ENCODE results near the gene ANKS1B. TPM values are rescaled to one million over a fixed set of nuclear protein-coding genes. Genes with fewer than 3 reads are reported as not detected.
"Not testable (repeated sequence)": the region's sequence is repeated elsewhere in the genome, so short reads cannot be mapped to it uniquely, and the experiment has no call there.

Gene ANKS1B
- total and polyA plus RNA-seq, 7 donors, result 0.46 to 7.4 (median 3.6) TPM

GRCh38 chr12:99035803-99036202, 948.9 kb downstream of the ANKS1B start:
- DNase-seq, result no peak
- 37 to 45% (median 41%) methylated on average over 5 of the region's 5 CpGs for WGBS, 3 donors
- Histone ChIP-seq H3K27me3 (ENCODE audit: insufficient read depth in 3 of 3, low read length in 2 of 3) (no peaks in the 10 kb centered on the region), H3K9me3 (peaks cover 3% of the 10 kb centered on the region), H3K36me3 (ENCODE audit: insufficient read depth in 1 of 2, low read depth in 1 of 2) (no peaks in the 10 kb centered on the region), H3K4me3 (no peak overlapping the region), H3K27ac (no peak overlapping the region), H3K4me1 (no peaks in the 10 kb centered on the region)
- no peak for TF ChIP-seq CTCF (IDR thresholded peaks at IDR 0.05)
- intact Hi-C loops (cut with DNase I), result no loop called here
- ATAC-seq, result no peak

GRCh38 chr12:99034201-99034600, 950.5 kb downstream of the ANKS1B start:
- ATAC-seq; H3K36me3 ChIP-seq (ENCODE audit: insufficient read depth in 1 of 2, low read depth in 1 of 2); DNase-seq; H3K27me3 ChIP-seq (ENCODE audit: insufficient read depth in 3 of 3, low read length in 2 of 3); H3K27ac ChIP-seq; H3K9me3 ChIP-seq; intact Hi-C loops (cut with DNase I); H3K4me1 ChIP-seq; H3K4me3 ChIP-seq: not testable (repeated sequence)
- 93 to 98% (median 94%) methylated on average over 4 of the region's 4 CpGs for WGBS, 3 donors

GRCh38 chr12:99029511-99030271, 955.0 kb downstream of the ANKS1B start:
- no peaks in the 10 kb centered on the region for H3K27me3 ChIP-seq (ENCODE audit: insufficient read depth in 3 of 3, low read length in 2 of 3)
- H3K4me1 ChIP-seq, result no peaks in the 10 kb centered on the region
- no peaks in the 10 kb centered on the region for H3K36me3 ChIP-seq (ENCODE audit: insufficient read depth in 1 of 2, low read depth in 1 of 2)
- H3K9me3 ChIP-seq, result peaks cover 3% of the 10 kb centered on the region
- no peak for ATAC-seq
- DNase-seq, result no peak
- H3K4me3 ChIP-seq, result no peak overlapping the region
- TF ChIP-seq CTCF (IDR thresholded peaks at IDR 0.05), result no peak
- H3K27ac ChIP-seq, result no peak overlapping the region
- intact Hi-C loops (cut with DNase I), result no loop called here
- 53 to 57% (median 54%) methylated on average over 5 of the region's 5 CpGs for WGBS, 3 donors

GRCh38 chr12:99027461-99027860, 957.3 kb downstream of the ANKS1B start:
- ATAC-seq (no peak), DNase-seq (no peak)
- intact Hi-C loops (cut with DNase I), result no loop called here
- WGBS, 3 donors, result 66 to 70% (median 68%) methylated on average over 2 of the region's 2 CpGs
- Histone ChIP-seq H3K4me3 (no peak overlapping the region), H3K36me3 (ENCODE audit: insufficient read depth in 1 of 2, low read depth in 1 of 2) (no peaks in the 10 kb centered on the region), H3K27ac (no peak overlapping the region), H3K27me3 (ENCODE audit: insufficient read depth in 3 of 3, low read length in 2 of 3) (no peaks in the 10 kb centered on the region), H3K4me1 (no peaks in the 10 kb centered on the region), H3K9me3 (peaks cover 3% of the 10 kb centered on the region)
- no peak for TF ChIP-seq CTCF (IDR thresholded peaks at IDR 0.05)

DNA sequence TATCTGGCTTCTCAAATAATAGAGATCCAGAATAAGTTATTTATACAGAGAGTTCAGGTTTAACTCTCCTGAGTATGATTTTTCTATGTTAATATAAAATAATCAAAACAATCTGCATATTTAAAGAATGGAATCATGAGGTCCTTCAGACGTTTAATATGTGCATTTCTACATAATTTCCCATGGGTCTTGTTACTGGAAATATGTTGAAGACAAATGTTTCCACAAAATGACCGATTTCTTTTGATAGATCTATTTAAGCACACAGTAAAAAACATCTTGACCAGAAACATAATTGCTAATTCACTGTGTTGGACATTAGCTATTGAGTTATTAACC, 957.7 kb downstream of the ANKS1B start:
- TF ChIP-seq CTCF (IDR thresholded peaks at IDR 0.05), result no peak
- ATAC-seq, result no peak
- H3K4me3 ChIP-seq, result no peak overlapping the region
- H3K27me3 ChIP-seq (ENCODE audit: insufficient read depth in 3 of 3, low read length in 2 of 3), result no peaks in the 10 kb centered on the region
- H3K36me3 ChIP-seq (ENCODE audit: insufficient read depth in 1 of 2, low read depth in 1 of 2), result no peaks in the 10 kb centered on the region
- H3K4me1 ChIP-seq, result no peaks in the 10 kb centered on the region
- WGBS, 3 donors, result 51 to 53% (median 51%) methylated on average over 2 of the region's 2 CpGs
- intact Hi-C loops (cut with DNase I), result no loop called here
- no peak for DNase-seq
- H3K9me3 ChIP-seq, result no peaks in the 10 kb centered on the region
- H3K27ac ChIP-seq, result no peak overlapping the region
